HepG2 (cell line): Measurements from ENCODE around the gene TNNI3. TPM values are rescaled to one million over a fixed set of nuclear protein-coding genes. Genes with fewer than 3 reads are reported as not detected.

Experiments used
- FIP1L1 ChIP-seq: fragments of 200-400 bp; formaldehyde crosslinking; IDR thresholded peaks from 2 replicates; pipeline ENCODE4 v1.6.1; 2018; ENCODE audit warnings: low read depth, mild to moderate bottlenecking, low read length, moderate library complexity, borderline replicate concordance; ENCODE audit not compliant: insufficient read depth
- HOXA9 ChIP-seq: sonication (generic); formaldehyde crosslinking; IDR thresholded peaks from 2 replicates; pipeline ENCODE4 v1.8.1; 2022; ENCODE audit warnings: missing genetic modification reagents, mild to moderate bottlenecking, moderate library complexity, borderline replicate concordance
- KDM5A ChIP-seq: fragments of 200-600 bp; sonication (generic); IDR thresholded peaks from 2 replicates; pipeline ENCODE4 v1.7.0; 2018; ENCODE audit warnings: antibody characterized with exemption, mild to moderate bottlenecking, low read length, borderline replicate concordance
- MAZ ChIP-seq, 2 experiments: sonication (generic) in 1 of 2; formaldehyde crosslinking in 1 of 2; IDR thresholded peaks; 2 replicates each; pipeline versions ENCODE4 v1.5.0 to v1.6.1; 2012 to 2020; ENCODE audit warnings: low read depth in 2 of 2, mild to moderate bottlenecking in 2 of 2, borderline replicate concordance in 1 of 2, improper control_type of control experiment in 1 of 2, low read length in 1 of 2, missing genetic modification reagents in 1 of 2, moderate library complexity in 1 of 2
- ZBTB3 ChIP-seq: sonication (generic); formaldehyde crosslinking; IDR thresholded peaks from 2 replicates; pipeline ENCODE4 v1.4.0; 2020; ENCODE audit warnings: low read depth, mild to moderate bottlenecking, moderate library complexity, missing genetic modification reagents, borderline replicate concordance
- ZNF383 ChIP-seq: sonication (generic); formaldehyde crosslinking; IDR thresholded peaks from 2 replicates; pipeline ENCODE4 v1.4.0; 2020; ENCODE audit warnings: missing genetic modification reagents, mild to moderate bottlenecking, borderline replicate concordance
- polyA plus RNA-seq, 8 experiments: library from polyadenylated mRNA; depleted of rRNA in 3 of 8; stranded (reverse) in 7 of 8; unstranded in 1 of 8; fragments of >200 nt; fragmentation: Illumina TruSeq in 4 of 8; extraction: Trizol in 4 of 8; gene quantifications; 2 replicates each; pipeline versions ENCODE4 v1.2.1 to v1.2.3, GENCODE V29; 2011 to 2016; ENCODE audit warnings: low read depth in 4 of 8, missing spikeins in 1 of 8, mixed read lengths in 1 of 8; ENCODE audit not compliant: insufficient read depth in 1 of 8
- total RNA-seq, 5 experiments: library from RNA; depleted of rRNA; stranded (reverse); fragments of >200 nt; fragmentation: Illumina TruSeq; extraction: Trizol; gene quantifications; 2 replicates each; pipeline ENCODE4 v1.2.3, GENCODE V29; 2016; ENCODE audit warnings: low read depth in 1 of 5
- TF ChIP-seq, protein P1 (sequence below): conservative IDR thresholded peaks from 2 replicates; pipeline ENCODE4 v1.6.1; 2018; ENCODE audit warnings: missing genetic modification reagents
- TF ChIP-seq, protein P2 (sequence below): sonication (generic); formaldehyde crosslinking; IDR thresholded peaks from one replicate; pipeline ENCODE4 v1.5.1; 2020; ENCODE audit warnings: mild to moderate bottlenecking, missing genetic modification reagents; ENCODE audit errors: not compliant biosample characterization
- TF ChIP-seq, protein P3 (sequence below): sonication (generic); formaldehyde crosslinking; conservative IDR thresholded peaks from 2 replicates; pipeline ENCODE4 v1.8.0; 2022; ENCODE audit warnings: missing genetic modification reagents
- TF ChIP-seq, protein P4 (sequence below): IDR thresholded peaks from 2 replicates; pipeline ENCODE4 v1.6.1; 2018; ENCODE audit warnings: missing genetic modification reagents
- TF ChIP-seq, protein P5 (sequence below): sonication (generic); formaldehyde crosslinking; IDR thresholded peaks from 2 replicates; pipeline ENCODE4 v1.4.0; 2020; ENCODE audit warnings: mild to moderate bottlenecking, missing genetic modification reagents

TNNI3 gene
- total and polyA plus RNA-seq, 2 of the 13 experiments (the other 11 are each of a cell fraction or from before 2014, with no cell fraction given) = 3.5 to 3.7 TPM

DNA sequence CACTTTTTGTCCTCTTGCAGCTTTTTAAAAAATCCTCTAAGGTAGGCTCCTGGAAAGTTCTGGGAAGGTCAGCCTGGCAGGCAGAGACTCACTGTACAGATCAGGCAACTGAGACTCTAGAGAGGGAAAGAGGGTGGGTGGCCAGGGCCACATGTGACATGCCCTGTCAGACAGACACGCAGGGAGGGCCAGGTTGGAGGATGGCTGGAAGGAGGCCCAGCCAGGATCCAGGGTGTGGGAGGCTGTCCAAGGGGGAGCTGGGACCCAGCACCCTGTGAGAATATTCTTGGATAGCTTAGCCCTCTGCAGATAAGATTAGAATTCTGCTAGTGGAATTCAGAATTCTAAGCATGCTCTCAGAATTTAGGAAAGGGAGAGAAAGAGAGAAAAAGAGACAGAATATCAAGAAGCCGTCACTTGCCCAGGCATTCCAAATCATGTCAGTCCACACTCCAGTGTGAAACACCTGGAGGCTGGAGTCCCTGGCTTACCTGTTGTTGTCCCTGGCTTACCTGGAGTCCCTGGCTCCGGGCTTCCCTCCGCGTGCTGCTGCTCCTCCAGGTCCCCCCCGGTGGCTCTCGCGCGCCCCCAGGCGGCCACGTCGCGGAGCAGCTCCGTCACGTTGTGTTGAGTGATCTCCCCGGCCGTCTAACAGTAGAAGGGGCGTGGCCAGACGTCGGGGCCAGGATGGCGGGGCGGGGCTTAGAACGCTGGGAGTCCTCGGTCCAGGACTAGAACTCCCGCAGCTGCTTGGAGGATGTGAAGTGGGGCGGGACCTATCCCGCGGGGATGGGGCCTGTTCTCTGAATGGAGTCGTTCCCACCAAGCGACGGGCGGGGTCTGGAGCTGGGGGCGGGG, 2.8 kb upstream of the TNNI3 start (continued):
- TF ChIP-seq, protein P1, sequence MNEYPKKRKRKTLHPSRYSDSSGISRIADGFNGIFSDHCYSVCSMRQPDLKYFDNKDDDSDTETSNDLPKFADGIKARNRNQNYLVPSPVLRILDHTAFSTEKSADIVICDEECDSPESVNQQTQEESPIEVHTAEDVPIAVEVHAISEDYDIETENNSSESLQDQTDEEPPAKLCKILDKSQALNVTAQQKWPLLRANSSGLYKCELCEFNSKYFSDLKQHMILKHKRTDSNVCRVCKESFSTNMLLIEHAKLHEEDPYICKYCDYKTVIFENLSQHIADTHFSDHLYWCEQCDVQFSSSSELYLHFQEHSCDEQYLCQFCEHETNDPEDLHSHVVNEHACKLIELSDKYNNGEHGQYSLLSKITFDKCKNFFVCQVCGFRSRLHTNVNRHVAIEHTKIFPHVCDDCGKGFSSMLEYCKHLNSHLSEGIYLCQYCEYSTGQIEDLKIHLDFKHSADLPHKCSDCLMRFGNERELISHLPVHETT (CRISPR knock-in tag) = no peak
- TF ChIP-seq FIP1L1 (no peak), ZBTB3 (CRISPR knock-in tag) (no peak), HOXA9 (CRISPR knock-in tag) (no peak), KDM5A (no peak), ZNF383 (CRISPR knock-in tag) (no peak), MAZ (IDR thresholded peaks at IDR 0.05; ENCODE audit: borderline replicate concordance, low read depth, low read length) (peak; percentile 96), MAZ (CRISPR knock-in tag; IDR thresholded peaks at IDR 0.05; ENCODE audit: low read depth) (peak; percentile 67; the same call in 1 of the 2 replicates)
- TF ChIP-seq, protein P2, sequence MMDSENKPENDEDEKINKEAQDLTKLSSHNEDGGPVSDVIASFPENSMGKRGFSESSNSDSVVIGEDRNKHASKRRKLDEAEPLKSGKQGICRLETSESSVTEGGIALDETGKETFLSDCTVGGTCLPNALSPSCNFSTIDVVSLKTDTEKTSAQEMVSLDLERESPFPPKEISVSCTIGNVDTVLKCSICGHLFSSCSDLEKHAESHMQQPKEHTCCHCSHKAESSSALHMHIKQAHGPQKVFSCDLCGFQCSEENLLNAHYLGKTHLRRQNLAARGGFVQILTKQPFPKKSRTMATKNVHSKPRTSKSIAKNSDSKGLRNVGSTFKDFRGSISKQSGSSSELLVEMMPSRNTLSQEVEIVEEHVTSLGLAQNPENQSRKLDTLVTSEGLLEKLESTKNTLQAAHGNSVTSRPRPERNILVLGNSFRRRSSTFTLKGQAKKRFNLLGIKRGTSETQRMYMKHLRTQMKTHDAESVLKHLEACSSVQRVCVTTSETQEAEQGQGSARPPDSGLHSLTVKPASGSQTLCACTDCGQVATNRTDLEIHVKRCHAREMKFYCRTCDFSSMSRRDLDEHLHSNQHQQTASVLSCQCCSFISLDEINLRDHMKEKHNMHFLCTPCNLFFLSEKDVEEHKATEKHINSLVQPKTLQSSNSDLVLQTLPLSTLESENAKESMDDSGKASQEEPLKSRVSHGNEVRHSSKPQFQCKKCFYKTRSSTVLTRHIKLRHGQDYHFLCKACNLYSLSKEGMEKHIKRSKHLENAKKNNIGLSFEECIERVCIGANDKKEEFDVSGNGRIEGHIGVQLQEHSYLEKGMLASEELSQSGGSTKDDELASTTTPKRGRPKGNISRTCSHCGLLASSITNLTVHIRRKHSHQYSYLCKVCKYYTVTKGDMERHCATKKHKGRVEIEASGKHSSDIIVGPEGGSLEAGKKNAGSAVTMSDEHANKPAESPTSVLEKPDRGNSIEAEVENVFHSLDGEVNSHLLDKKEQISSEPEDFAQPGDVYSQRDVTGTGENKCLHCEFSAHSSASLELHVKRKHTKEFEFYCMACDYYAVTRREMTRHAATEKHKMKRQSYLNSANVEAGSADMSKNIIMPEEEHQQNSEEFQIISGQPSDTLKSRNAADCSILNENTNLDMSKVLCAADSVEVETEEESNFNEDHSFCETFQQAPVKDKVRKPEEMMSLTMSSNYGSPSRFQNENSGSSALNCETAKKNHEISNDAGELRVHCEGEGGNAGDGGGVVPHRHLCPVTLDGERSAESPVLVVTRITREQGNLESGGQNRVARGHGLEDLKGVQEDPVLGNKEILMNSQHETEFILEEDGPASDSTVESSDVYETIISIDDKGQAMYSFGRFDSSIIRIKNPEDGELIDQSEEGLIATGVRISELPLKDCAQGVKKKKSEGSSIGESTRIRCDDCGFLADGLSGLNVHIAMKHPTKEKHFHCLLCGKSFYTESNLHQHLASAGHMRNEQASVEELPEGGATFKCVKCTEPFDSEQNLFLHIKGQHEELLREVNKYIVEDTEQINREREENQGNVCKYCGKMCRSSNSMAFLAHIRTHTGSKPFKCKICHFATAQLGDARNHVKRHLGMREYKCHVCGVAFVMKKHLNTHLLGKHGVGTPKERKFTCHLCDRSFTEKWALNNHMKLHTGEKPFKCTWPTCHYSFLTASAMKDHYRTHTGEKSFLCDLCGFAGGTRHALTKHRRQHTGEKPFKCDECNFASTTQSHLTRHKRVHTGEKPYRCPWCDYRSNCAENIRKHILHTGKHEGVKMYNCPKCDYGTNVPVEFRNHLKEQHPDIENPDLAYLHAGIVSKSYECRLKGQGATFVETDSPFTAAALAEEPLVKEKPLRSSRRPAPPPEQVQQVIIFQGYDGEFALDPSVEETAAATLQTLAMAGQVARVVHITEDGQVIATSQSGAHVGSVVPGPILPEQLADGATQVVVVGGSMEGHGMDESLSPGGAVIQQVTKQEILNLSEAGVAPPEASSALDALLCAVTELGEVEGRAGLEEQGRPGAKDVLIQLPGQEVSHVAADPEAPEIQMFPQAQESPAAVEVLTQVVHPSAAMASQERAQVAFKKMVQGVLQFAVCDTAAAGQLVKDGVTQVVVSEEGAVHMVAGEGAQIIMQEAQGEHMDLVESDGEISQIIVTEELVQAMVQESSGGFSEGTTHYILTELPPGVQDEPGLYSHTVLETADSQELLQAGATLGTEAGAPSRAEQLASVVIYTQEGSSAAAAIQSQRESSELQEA (CRISPR knock-in tag) = no peak
- TF ChIP-seq, protein P3, sequence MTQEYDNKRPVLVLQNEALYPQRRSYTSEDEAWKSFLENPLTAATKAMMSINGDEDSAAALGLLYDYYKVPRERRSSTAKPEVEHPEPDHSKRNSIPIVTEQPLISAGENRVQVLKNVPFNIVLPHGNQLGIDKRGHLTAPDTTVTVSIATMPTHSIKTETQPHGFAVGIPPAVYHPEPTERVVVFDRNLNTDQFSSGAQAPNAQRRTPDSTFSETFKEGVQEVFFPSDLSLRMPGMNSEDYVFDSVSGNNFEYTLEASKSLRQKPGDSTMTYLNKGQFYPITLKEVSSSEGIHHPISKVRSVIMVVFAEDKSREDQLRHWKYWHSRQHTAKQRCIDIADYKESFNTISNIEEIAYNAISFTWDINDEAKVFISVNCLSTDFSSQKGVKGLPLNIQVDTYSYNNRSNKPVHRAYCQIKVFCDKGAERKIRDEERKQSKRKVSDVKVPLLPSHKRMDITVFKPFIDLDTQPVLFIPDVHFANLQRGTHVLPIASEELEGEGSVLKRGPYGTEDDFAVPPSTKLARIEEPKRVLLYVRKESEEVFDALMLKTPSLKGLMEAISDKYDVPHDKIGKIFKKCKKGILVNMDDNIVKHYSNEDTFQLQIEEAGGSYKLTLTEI (CRISPR knock-in tag) = no peak
- TF ChIP-seq, protein P4, sequence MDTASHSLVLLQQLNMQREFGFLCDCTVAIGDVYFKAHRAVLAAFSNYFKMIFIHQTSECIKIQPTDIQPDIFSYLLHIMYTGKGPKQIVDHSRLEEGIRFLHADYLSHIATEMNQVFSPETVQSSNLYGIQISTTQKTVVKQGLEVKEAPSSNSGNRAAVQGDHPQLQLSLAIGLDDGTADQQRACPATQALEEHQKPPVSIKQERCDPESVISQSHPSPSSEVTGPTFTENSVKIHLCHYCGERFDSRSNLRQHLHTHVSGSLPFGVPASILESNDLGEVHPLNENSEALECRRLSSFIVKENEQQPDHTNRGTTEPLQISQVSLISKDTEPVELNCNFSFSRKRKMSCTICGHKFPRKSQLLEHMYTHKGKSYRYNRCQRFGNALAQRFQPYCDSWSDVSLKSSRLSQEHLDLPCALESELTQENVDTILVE = no peak
- TF ChIP-seq, protein P5, sequence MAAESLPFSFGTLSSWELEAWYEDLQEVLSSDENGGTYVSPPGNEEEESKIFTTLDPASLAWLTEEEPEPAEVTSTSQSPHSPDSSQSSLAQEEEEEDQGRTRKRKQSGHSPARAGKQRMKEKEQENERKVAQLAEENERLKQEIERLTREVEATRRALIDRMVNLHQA (CRISPR knock-in tag) = no peak
